Measurements from ENCODE around the gene C1QL4.

DNA sequence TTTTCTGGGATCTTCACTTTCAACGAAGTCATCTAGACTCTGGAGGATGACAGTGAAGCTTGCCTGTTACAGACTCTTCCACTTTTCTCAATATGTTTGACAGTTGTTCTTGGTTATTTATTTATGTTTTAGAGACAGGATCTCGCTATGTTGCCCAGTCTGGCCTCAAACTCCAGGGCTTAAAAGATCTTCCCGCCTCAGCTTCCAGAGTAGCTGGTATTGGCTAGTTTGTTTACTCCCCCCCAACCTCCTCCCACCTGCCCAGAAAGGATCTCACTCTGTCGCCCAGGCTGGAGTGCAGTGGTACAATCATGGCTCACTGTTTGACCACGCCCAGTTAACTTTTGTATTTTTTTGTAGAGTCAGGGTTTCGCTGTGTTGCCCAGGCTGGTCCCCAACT, 33.6 kb upstream of the C1QL4 start:
- TF ChIP-seq POLR2A (IDR thresholded peaks at IDR 0.05; ENCODE audit: low read length) (no peak), GATA1 (IDR thresholded peaks at IDR 0.05; ENCODE audit: low read depth, low read length) (no peak)

Measured in erythroblast (primary cell).